Spleen (tissue), 11 donors: ENCODE measurements around the gene SLC9B2. TPM values are rescaled to one million over a fixed set of nuclear protein-coding genes. Genes with fewer than 3 reads are reported as not detected.

Experiments used
- DNase-seq: peaks from one replicate; pipeline ENCODE4 v3.0.0-alpha.2; 2020
- H3K27ac ChIP-seq, 8 donors: fragments of 200-600 bp; sonication (generic) in 7 of 8; 1 replicate in 4 of 8; 2 replicates in 4 of 8; pipeline versions ENCODE4 v1.5.0 to v1.8.0; 2016 to 2021; ENCODE audit warnings: inconsistent platforms in 4 of 8, mild to moderate bottlenecking in 4 of 8, moderate library complexity in 1 of 8
- H3K27me3 ChIP-seq, 7 donors: fragments of 200-600 bp; sonication (generic) in 6 of 7; replicated peaks in 1 of 7; 1 replicate in 4 of 7; 2 replicates in 3 of 7; pipeline versions ENCODE4 v1.5.0 to v1.8.0; 2016 to 2021; ENCODE audit warnings: inconsistent platforms in 3 of 7, mild to moderate bottlenecking in 1 of 7
- H3K36me3 ChIP-seq, 6 donors: fragments of 200-600 bp; sonication (generic) in 5 of 6; 1 replicate in 4 of 6; 2 replicates in 2 of 6; pipeline versions ENCODE4 v1.5.0 to v1.8.0; 2016 to 2021; ENCODE audit warnings: inconsistent platforms in 2 of 6
- H3K4me1 ChIP-seq, 6 donors: fragments of 200-600 bp; sonication (generic) in 5 of 6; 1 replicate in 3 of 6; 2 replicates in 3 of 6; pipeline versions ENCODE4 v1.5.0 to v1.8.0; 2016 to 2021; ENCODE audit warnings: inconsistent platforms in 3 of 6
- H3K4me3 ChIP-seq, 8 donors: fragments of 200-600 bp; sonication (generic) in 7 of 8; 1 replicate in 4 of 8; 2 replicates in 4 of 8; pipeline versions ENCODE4 v1.5.0 to v1.8.0; 2016 to 2021; ENCODE audit warnings: inconsistent platforms in 4 of 8, mild to moderate bottlenecking in 4 of 8, moderate library complexity in 2 of 8
- H3K9me3 ChIP-seq, 8 donors: fragments of 200-600 bp; sonication (generic) in 7 of 8; 1 replicate in 4 of 8; 2 replicates in 4 of 8; pipeline versions ENCODE4 v1.5.0 to v1.8.0; 2016 to 2021; ENCODE audit warnings: inconsistent platforms in 4 of 8
- POLR2A ChIP-seq, 3 donors: fragments of 450-650 bp; IDR thresholded peaks; one replicate each; pipeline ENCODE4 v1.5.1; 2017; ENCODE audit warnings: antibody characterized with exemption in 3 of 3, mild to moderate bottlenecking in 1 of 3
- POLR2AphosphoS5 ChIP-seq, 3 donors: sonication (generic); formaldehyde crosslinking; IDR thresholded peaks; one replicate each; pipeline ENCODE4 v1.5.1; 2017; ENCODE audit warnings: antibody characterized with exemption in 3 of 3
- WGBS, 5 donors: extraction: QIAGEN DNeasy Blood & Tissue Kit in 3 of 5; methylation state at CpG; one replicate each; pipeline versions ENCODE4 v1.1.5 to v1.1.7; 2013 to 2018; 5-methylcytosine and 5-hydroxymethylcytosine counted together
- intact Hi-C: fragments of 100-400 bp; cut with DNase I; formaldehyde crosslinking; loops from one replicate; pipeline ENCODE4 v1.15.0; 2023; ENCODE audit warnings: low total_unique reads
- polyA plus RNA-seq, 3 donors: library from polyadenylated mRNA; stranded (reverse); fragments of 200-250 nt; gene quantifications; one replicate each; pipeline ENCODE4 v1.2.1, GENCODE V29; 2013
- total RNA-seq, 7 donors: library from RNA; depleted of rRNA in 3 of 7; stranded (reverse); fragments of >200 nt in 3 of 7; fragmentation: NEBNext Ultra II Directional in 4 of 7; extraction: Animal tissue kit (Norgen Biotek cat#: 25700) in 4 of 7; gene quantifications; one replicate each; pipeline versions ENCODE4 v1.1.0 to v1.2.1, GENCODE V29; 2016 to 2021
- TF ChIP-seq, protein P1 (sequence below), 11 experiments: fragments of 200-600 bp in 7 of 11; fragments of 450-650 bp in 4 of 11; sonication (generic) in 4 of 11; IDR thresholded peaks in 8 of 11; conservative IDR thresholded peaks in 3 of 11; 1 replicate in 7 of 11; 2 replicates in 4 of 11; pipeline versions ENCODE4 v1.4.0 to v1.8.0; 2016 to 2021; ENCODE audit warnings: antibody characterized with exemption in 11 of 11, inconsistent platforms in 4 of 11, mild to moderate bottlenecking in 1 of 11
- donor health status: healthy with polysubstance abuse.
- donor health status: DM: no; HTN: no; CAD: no; lungs with moderate emphysema.
- donor health status: DM: no; HTN: no; CAD: no.
- donor health status: Bipolar disorder and iron deficiency.
- donor health status: healthy.
- donor health status: DM: no; HTN: no; CAD: no.
- donor health status: DM: yes; HTN: yes; CAD: no.

Gene SLC9B2
- total and polyA plus RNA-seq, 10 donors: 6.4 to 17.0 (median 12.5) TPM

DNA sequence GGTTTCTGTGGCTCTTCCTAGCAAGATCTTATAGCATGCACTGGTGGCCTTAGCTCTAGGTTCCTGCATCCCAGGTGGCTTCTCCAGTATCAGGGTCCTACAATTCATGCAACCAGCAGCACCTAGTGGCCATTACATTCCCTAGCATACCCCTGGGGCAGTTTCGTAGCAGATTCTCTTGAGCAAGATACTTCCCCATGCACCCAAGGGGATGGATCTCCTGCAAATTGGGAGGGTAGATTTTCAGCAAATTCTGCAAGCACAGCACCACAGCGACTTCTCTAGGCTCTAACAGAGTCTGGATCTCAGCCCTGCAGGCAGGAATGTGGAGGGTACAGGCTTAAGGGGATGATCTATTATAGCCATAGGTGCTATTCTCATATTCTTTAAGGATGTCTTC, 44.0 kb downstream of the SLC9B2 start:
- H3K27me3 ChIP-seq: no peaks in the 10 kb centered on the region
- H3K4me1 ChIP-seq: no peaks in the 10 kb centered on the region
- no peak for DNase-seq
- H3K27ac ChIP-seq: no peak overlapping the region
- 63 to 83% (median 71%) methylated on average over 2 of the region's 2 CpGs for WGBS, 5 donors
- no peak overlapping the region for H3K4me3 ChIP-seq
- H3K36me3 ChIP-seq: peaks cover 0 to 34% (median 0%) of the 10 kb centered on the region in 6 donors
- intact Hi-C loops: no loop called here
- TF ChIP-seq, protein P1, sequence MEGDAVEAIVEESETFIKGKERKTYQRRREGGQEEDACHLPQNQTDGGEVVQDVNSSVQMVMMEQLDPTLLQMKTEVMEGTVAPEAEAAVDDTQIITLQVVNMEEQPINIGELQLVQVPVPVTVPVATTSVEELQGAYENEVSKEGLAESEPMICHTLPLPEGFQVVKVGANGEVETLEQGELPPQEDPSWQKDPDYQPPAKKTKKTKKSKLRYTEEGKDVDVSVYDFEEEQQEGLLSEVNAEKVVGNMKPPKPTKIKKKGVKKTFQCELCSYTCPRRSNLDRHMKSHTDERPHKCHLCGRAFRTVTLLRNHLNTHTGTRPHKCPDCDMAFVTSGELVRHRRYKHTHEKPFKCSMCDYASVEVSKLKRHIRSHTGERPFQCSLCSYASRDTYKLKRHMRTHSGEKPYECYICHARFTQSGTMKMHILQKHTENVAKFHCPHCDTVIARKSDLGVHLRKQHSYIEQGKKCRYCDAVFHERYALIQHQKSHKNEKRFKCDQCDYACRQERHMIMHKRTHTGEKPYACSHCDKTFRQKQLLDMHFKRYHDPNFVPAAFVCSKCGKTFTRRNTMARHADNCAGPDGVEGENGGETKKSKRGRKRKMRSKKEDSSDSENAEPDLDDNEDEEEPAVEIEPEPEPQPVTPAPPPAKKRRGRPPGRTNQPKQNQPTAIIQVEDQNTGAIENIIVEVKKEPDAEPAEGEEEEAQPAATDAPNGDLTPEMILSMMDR (IDR thresholded peaks at IDR 0.05 in 8 of 11, conservative IDR thresholded peaks at IDR 0.05 in 3 of 11): peak in 2 of 11 experiments; percentile 13 to 27
- no peak for TF ChIP-seq POLR2AphosphoS5 (IDR thresholded peaks at IDR 0.05)
- H3K9me3 ChIP-seq: no peaks in the 10 kb centered on the region

DNA sequence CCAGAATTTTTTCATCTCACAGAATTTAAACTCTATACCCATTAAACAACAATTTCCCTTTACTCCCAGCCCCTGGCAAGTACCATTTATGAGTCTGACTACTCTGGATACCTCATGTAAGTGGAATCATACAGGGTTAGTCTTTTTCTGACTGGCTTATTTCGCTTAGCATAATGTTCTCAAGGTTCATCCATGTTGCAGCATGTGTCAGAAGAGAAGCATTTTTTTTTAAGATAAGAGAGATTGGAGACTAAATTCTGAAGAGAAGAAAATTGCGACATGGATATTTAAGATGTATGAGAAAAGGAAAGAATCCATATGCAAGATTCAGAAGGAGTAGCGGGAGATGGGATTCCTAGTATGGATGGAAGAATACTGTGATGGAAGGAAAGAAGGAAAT, 45.8 kb downstream of the SLC9B2 start:
- DNase-seq: no peak
- intact Hi-C loops: no loop called here
- no peak overlapping the region for H3K27ac ChIP-seq
- no peaks in the 10 kb centered on the region for H3K9me3 ChIP-seq
- no peak overlapping the region for H3K4me3 ChIP-seq
- peaks cover 0 to 33% (median 0%) of the 10 kb centered on the region in 6 donors for H3K36me3 ChIP-seq
- no peaks in the 10 kb centered on the region for H3K27me3 ChIP-seq
- TF ChIP-seq POLR2AphosphoS5 (IDR thresholded peaks at IDR 0.05) (no peak), POLR2A (IDR thresholded peaks at IDR 0.05) (no peak)
- TF ChIP-seq, protein P1 (IDR thresholded peaks at IDR 0.05 in 8 of 11, conservative IDR thresholded peaks at IDR 0.05 in 3 of 11): no peak
- H3K4me1 ChIP-seq: no peaks in the 10 kb centered on the region
- 94 to 98% (median 96%) methylated on average over 3 of the region's 3 CpGs for WGBS, 5 donors

DNA sequence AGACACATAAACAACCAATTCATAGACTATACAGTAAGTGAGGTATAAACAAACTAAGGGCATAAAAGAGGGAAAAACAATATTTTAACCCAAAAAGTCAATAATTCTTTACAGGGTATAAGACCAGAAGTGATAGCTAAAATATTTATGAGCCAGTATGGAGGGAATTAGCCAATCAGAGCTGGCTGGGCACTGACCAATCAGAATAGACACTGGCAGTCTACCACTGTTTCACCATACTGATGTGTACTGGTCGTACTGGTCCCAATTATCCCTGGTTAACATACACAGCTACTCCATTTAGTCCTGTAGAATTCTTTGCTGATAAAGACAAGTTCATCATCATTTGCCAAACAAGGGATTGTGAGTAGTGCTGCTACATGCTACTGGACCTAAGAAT, 47.3 kb downstream of the SLC9B2 start:
- Histone ChIP-seq H3K4me3 (no peak overlapping the region), H3K27ac (no peak overlapping the region), H3K9me3 (no peaks in the 10 kb centered on the region), H3K4me1 (no peaks in the 10 kb centered on the region), H3K36me3 (peaks cover 0 to 28% (median 0%) of the 10 kb centered on the region in 6 donors), H3K27me3 (no peaks in the 10 kb centered on the region)
- TF ChIP-seq POLR2AphosphoS5 (IDR thresholded peaks at IDR 0.05) (no peak), POLR2A (IDR thresholded peaks at IDR 0.05) (no peak)
- TF ChIP-seq, protein P1 (IDR thresholded peaks at IDR 0.05 in 8 of 11, conservative IDR thresholded peaks at IDR 0.05 in 3 of 11): no peak
- WGBS, 5 donors: 69 to 100% (median 91%) methylated on average over 1 of the region's 1 CpG
- no peak for DNase-seq
- intact Hi-C loops: loop anchor here (10.0 kb wide), 1 partner anchor 66 kb away; the partner anchor contains the start of gene BDH2

DNA sequence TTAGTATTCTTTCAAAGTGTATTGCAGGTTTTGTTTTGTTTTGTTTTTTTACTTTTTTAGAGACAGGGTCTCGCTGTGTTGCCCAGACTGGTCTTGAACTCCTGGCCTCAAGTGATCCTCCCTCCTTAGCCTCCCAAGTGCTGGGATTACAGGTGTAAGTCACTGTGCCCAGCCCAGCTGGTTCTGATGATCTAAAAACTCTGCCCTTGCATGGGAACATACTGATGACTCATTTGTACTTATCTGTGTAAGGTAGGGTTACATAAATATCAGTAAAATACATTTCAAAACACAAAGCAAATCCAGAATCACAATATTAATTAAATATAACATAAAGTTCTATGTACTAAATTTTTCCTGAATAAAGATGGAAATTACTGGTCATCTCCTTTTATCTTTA, 49.7 kb downstream of the SLC9B2 start:
- Histone ChIP-seq H3K4me3 (no peak overlapping the region), H3K36me3 (peaks cover 0 to 28% (median 0%) of the 10 kb centered on the region in 6 donors), H3K27me3 (no peaks in the 10 kb centered on the region), H3K27ac (no peak overlapping the region), H3K9me3 (no peaks in the 10 kb centered on the region), H3K4me1 (no peaks in the 10 kb centered on the region)
- WGBS, 5 donors: 93 to 100% (median 98%) methylated on average over 1 of the region's 1 CpG
- intact Hi-C loops: loop anchor here (10.0 kb wide), 1 partner anchor 68 kb away; the partner anchor contains the start of gene BDH2
- DNase-seq: no peak
- TF ChIP-seq, protein P1 (IDR thresholded peaks at IDR 0.05 in 8 of 11, conservative IDR thresholded peaks at IDR 0.05 in 3 of 11): no peak
